Left kidney (tissue), 2 donors: ENCODE data around the gene ARIH1. TPM values are rescaled to one million over a fixed set of nuclear protein-coding genes. Genes with fewer than 3 reads are reported as not detected.
A peak's percentile ranks its signal among the peaks of the same experiment; 100 is the strongest.
"Not testable (repeated sequence)": the region's sequence is repeated elsewhere in the genome, so short reads cannot be mapped to it uniquely, and the experiment has no call there.

Experiments used
- DNase-seq: peaks from one replicate; pipeline ENCODE4 v3.0.0-alpha.2; 2013
- polyA plus RNA-seq: library from polyadenylated mRNA; unstranded; fragments of 120-200 nt; gene quantifications from one replicate; pipeline ENCODE4 v1.2.1, GENCODE V29; 2013; ENCODE audit not compliant: insufficient read length

Gene ARIH1
- polyA plus RNA-seq, 1 donor: 199 TPM

DNA sequence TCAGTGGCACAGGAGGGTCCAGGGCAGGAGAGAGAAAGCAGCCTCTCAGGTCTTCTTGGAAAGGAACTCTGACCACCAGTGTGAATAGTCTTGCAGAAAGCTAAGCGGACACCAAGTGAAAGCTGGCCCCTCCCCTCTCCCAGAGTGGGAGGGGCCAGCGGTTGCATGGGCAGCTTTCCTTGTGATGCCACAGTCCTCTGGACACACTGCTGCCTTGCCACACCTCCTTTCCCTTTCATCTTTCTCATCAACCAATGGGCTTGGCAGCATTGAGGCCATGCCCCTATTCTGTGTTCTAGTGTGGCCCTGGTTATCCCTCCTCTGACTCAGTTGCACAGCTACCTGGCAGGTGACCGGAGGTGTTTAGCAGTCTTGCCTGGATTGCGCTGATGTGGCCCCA, 130.7 kb downstream of the ARIH1 start:
- no peak for DNase-seq

GRCh38 chr15:72608084-72608483, 134.0 kb downstream of the ARIH1 start:
- not testable (repeated sequence) for DNase-seq

DNA sequence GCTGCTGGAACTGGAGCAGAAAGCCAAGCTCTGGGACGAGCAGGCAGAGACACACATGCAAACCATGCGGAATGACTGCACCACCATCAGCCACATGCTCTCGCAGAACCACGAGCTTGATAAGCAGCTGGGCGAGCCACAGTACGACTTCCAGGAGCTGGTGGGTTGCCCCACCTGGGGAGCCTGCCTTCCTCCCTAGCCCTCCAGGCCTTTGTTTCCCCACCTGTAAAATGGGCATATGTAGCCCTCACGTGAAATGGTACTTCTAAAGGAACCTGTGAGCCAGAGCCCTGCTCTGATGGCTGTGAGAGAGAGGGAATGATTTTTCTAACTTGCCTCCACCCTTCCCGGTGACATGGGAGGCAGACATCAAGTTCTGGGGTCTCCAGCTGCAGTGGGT, 135.7 kb downstream of the ARIH1 start:
- DNase-seq: no peak

- not testable (repeated sequence) for DNase-seq
Measured at GRCh38 chr15:72612324-72612723, 138.2 kb downstream of the ARIH1 start.

- DNase-seq: no peak
Measured at GRCh38 chr15:72614810-72615532, 140.8 kb downstream of the ARIH1 start.

- not testable (repeated sequence) for DNase-seq
Measured at GRCh38 chr15:72615533-72616233, 141.6 kb downstream of the ARIH1 start.

GRCh38 chr15:72616491-72617210, 142.5 kb downstream of the ARIH1 start:
- no peak for DNase-seq

DNA sequence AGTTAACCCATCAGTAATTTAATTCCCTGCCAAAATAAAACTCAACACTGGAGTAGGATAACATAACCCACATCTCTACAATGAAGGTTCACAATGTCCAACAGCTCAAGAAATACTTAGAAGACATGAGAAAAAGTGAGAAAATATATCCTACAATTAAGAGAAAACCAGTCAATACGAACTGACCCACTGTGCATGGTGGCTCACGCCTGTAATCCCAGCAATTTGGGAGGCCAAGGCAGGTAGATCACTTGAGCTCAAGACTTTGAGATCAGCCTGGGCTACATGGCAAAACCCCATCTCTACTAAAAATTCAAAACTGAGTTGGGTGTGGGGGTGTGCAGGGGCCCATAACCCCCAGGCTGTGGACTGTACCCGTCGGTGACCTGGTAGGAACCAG, 149.7 kb downstream of the ARIH1 start:
- not testable (repeated sequence) for DNase-seq

- not testable (repeated sequence) for DNase-seq
Measured at GRCh38 chr15:72626153-72626552, 152.0 kb downstream of the ARIH1 start.

DNA sequence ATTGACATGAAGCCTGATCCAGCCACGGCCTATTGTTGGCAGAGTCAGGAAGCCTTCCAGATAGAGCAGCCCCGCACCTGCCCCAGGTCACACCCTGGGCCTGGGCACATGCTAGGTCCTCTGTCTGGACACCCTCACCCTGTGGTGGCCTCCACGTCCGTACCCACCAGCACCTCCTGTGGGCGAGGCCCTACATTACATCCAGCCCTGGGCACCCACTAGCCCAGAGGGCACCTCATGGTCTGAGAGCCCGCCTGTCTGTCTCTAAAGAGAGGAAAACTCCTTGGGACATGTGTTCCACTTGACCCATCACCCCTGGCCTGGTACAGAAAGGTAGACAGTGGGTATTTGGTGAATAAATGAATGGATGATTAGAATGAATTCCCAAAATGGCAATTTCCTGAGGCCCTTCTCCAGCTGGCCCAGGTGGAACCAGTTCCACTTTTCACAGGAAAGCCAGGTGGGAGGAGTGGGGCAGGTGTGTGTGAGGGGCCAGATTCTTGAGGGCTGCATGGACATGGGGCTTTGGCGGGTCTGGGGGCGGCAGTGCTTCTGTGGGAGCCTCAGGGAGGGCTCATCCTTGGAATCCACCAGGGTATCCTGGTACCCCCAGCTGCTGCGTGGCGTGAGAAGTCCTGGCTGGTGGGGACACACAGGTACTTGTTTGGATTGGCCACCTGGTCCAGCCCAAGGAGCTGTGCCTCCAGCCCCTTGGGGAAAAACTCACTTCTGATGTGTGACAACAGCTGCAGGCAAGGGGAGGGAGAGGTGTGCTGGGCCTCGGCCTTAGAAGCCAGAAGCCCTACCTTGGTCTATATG, 154.3 kb downstream of the ARIH1 start:
- not testable (repeated sequence) for DNase-seq

DNA sequence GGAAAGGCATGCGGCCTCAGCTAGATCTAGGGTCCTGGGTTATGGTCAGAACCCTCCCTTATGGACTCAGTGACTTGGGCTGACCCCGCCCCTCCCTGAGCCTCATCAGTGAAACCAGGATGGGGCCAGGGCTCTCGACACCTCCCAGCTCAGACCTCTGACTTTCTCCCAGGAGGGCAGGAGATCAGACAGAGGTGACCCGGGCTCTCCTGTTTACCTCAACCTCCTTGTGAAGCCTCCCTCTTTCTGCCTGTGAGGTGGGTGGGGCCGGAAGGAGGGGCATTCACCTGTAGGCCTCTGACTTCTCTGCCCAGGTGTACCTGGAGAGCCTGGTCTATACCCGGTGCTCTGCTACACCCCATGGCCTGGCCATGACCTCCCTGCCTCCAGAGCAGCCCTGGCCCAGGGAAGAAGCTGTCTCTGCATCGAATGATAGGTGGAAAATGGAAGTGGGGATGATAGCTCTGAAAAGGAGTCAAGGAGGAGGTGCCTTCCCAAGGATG, 155.0 kb downstream of the ARIH1 start:
- not testable (repeated sequence) for DNase-seq

GRCh38 chr15:72636519-72637282, 162.6 kb downstream of the ARIH1 start:
- DNase-seq: peak; percentile 77

GRCh38 chr15:72639759-72640483, 165.8 kb downstream of the ARIH1 start:
- DNase-seq: not testable (repeated sequence)

DNA sequence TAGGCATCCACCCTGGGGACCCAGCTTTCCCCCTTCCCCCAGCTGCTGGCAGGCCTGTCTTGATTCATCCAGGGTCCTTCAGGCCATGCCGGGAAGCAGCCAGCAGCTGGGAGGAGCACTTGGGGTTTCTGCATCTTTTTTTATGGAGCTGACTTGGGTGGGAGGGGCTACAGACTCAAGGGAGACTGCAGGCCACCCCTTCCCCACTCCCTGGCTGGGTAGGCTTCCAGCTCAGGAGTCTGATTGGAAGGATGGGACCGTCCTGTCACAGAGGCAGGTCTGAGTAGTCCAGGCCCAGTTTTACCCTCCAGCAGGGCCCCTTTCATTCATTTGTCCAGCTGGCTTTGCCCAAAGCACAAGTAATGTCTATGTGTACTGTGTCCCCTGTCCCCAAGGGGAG, 168.1 kb downstream of the ARIH1 start:
- DNase-seq: not testable (repeated sequence)

DNA sequence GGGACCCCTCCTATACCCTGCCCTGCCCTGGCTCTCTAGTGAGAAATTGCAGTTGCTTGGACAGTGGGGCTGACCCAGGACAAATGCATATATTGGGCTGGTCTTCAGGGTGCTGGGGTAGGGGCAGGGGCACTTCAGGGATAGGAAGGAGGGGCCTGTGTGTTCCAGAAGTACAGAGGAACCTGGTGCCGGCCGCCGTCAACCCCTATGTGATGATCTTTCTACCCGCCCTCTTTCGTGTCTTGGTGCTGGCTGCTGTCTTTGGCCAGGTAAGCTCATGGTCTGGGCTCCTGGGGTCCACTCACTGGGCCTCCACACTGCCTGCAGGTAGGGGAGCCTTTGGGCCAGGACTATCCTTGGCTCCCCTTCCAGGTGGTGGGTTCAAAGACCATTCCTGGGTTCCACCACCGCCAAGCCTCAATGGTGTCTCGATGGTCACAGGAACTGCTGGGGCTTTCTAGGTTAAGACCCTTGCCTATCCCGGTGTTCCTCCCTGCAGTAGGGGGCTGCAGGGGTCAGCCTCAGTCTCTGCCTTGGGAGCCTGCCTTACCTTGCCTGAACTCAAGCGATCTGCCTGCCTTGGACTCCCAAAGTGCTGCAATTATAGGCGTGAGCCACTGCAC, 174.6 kb downstream of the ARIH1 start:
- DNase-seq: not testable (repeated sequence)
